Smooth muscle cell (in vitro differentiated cells): ENCODE results near the gene ALDH7A1. TPM values are rescaled to one million over a fixed set of nuclear protein-coding genes. Genes with fewer than 3 reads are reported as not detected.
A peak's percentile ranks its signal among the peaks of the same experiment; 100 is the strongest.

Source experiments
- DNase-seq: peaks from one replicate; lab custom pipeline; 2025; ENCODE audit not compliant: unreplicated experiment; lab: John Stamatoyannopoulos, UW
- H2AFZ ChIP-seq: fragments of 200-600 bp; sonication (generic); 2 replicates; pipeline ENCODE4 v1.6.0; 2016; ENCODE audit warnings: antibody characterized with exemption, low read depth, mild to moderate bottlenecking
- H3F3A ChIP-seq: fragments of 200-600 bp; sonication (generic); 2 replicates; pipeline ENCODE4 v1.6.0; 2017; ENCODE audit warnings: antibody characterized with exemption, low read depth
- H3K27ac ChIP-seq: fragments of 200-600 bp; sonication (generic); 2 replicates; pipeline ENCODE4 v1.5.1; 2016; ENCODE audit warnings: low read depth, mild to moderate bottlenecking
- H3K27me3 ChIP-seq: fragments of 200-600 bp; sonication (generic); 2 replicates; pipeline ENCODE4 v1.6.1; 2016; ENCODE audit warnings: low read depth, mild to moderate bottlenecking
- H3K36me3 ChIP-seq: fragments of 200-600 bp; sonication (generic); 2 replicates; pipeline ENCODE4 v1.5.1; 2016; ENCODE audit warnings: low read depth
- H3K4me1 ChIP-seq: fragments of 200-600 bp; sonication (generic); 2 replicates; pipeline ENCODE4 v1.5.1; 2016; ENCODE audit warnings: low read depth
- H3K4me2 ChIP-seq: fragments of 200-600 bp; sonication (generic); 2 replicates; pipeline ENCODE4 v1.6.0; 2016; ENCODE audit warnings: mild to moderate bottlenecking
- H3K4me3 ChIP-seq: fragments of 200-600 bp; sonication (generic); 2 replicates; pipeline ENCODE4 v1.5.1; 2016; ENCODE audit warnings: mild to moderate bottlenecking
- H3K79me2 ChIP-seq: fragments of 200-600 bp; sonication (generic); 2 replicates; pipeline ENCODE4 v1.6.0; 2016; ENCODE audit warnings: low read depth, mild to moderate bottlenecking
- H3K9ac ChIP-seq: fragments of 200-600 bp; sonication (generic); 2 replicates; pipeline ENCODE4 v1.6.0; 2016; ENCODE audit warnings: low read depth
- H3K9me3 ChIP-seq: fragments of 200-600 bp; sonication (generic); replicated peaks from 2 replicates; pipeline ENCODE4 v1.5.1; 2016; ENCODE audit warnings: low read depth
- H4K20me1 ChIP-seq: fragments of 200-600 bp; sonication (generic); 2 replicates; pipeline ENCODE4 v1.6.0; 2016; ENCODE audit warnings: low read depth
- WGBS: methylation state at CpG from one replicate; pipeline ENCODE4 v1.1.7; 2016; ENCODE audit warnings: low lambda C conversion rate; 5-methylcytosine and 5-hydroxymethylcytosine counted together
- polyA plus RNA-seq: library from polyadenylated mRNA; unstranded; fragments of >200 nt; fragmentation: Nextera tagmentation; extraction: Ambion mirVana; gene quantifications from 2 replicates; pipeline ENCODE4 v1.2.1, GENCODE V29; 2016
- total RNA-seq: library from RNA; depleted of rRNA; stranded (reverse); fragments of >200 nt; gene quantifications from 2 replicates; pipeline ENCODE4 v1.2.3, GENCODE V29; 2014
- TF ChIP-seq, protein P1 (sequence below): fragments of 200-600 bp; sonication (generic); IDR thresholded peaks from 2 replicates; pipeline ENCODE4 v1.5.1; 2017; ENCODE audit warnings: borderline replicate concordance, mild to moderate bottlenecking, antibody characterized with exemption; ENCODE audit not compliant: insufficient read depth, poor library complexity, severe bottlenecking

Gene ALDH7A1
- total and polyA plus RNA-seq, 2 experiments from 2014 or later = 26.5 to 55.3 TPM

DNA sequence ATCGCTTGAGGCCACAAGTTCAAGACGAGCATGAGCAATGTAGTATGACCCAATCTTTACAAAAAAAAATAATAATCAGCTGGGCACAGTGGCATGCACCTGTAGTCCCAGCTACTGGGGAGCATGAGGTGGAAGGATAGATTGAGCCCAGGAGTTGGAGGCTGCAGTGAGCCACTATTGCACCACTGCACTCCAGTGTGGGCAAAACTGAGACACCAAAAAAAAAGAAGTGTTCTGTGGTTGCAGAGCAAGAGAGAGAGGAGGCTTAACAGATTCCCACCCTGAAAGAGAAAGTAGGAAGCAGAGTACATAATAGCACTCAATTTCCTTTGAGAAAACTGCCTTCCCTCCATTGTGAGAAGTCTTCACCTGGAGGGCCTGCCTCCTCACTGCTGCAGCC lies 52.6 kb downstream of the ALDH7A1 start:
- no peaks in the 10 kb centered on the region for H3K9me3 ChIP-seq
- H3K9ac ChIP-seq = no peak overlapping the region
- H3K79me2 ChIP-seq = no peaks in the 10 kb centered on the region
- TF ChIP-seq, protein P1, sequence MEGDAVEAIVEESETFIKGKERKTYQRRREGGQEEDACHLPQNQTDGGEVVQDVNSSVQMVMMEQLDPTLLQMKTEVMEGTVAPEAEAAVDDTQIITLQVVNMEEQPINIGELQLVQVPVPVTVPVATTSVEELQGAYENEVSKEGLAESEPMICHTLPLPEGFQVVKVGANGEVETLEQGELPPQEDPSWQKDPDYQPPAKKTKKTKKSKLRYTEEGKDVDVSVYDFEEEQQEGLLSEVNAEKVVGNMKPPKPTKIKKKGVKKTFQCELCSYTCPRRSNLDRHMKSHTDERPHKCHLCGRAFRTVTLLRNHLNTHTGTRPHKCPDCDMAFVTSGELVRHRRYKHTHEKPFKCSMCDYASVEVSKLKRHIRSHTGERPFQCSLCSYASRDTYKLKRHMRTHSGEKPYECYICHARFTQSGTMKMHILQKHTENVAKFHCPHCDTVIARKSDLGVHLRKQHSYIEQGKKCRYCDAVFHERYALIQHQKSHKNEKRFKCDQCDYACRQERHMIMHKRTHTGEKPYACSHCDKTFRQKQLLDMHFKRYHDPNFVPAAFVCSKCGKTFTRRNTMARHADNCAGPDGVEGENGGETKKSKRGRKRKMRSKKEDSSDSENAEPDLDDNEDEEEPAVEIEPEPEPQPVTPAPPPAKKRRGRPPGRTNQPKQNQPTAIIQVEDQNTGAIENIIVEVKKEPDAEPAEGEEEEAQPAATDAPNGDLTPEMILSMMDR = no peak
- H3F3A ChIP-seq = peaks cover 6% of the 10 kb centered on the region
- no peaks in the 10 kb centered on the region for H4K20me1 ChIP-seq
- no peak overlapping the region for H3K4me2 ChIP-seq
- peaks cover 3% of the 10 kb centered on the region for H3K4me1 ChIP-seq
- no peak overlapping the region for H3K27ac ChIP-seq
- no peak overlapping the region for H2AFZ ChIP-seq
- no peak for DNase-seq
- no peaks in the 10 kb centered on the region for H3K27me3 ChIP-seq
- 97% methylated on average over 2 of the region's 2 CpGs for WGBS
- no peak overlapping the region for H3K4me3 ChIP-seq
- H3K36me3 ChIP-seq = peaks cover 8% of the 10 kb centered on the region

DNA sequence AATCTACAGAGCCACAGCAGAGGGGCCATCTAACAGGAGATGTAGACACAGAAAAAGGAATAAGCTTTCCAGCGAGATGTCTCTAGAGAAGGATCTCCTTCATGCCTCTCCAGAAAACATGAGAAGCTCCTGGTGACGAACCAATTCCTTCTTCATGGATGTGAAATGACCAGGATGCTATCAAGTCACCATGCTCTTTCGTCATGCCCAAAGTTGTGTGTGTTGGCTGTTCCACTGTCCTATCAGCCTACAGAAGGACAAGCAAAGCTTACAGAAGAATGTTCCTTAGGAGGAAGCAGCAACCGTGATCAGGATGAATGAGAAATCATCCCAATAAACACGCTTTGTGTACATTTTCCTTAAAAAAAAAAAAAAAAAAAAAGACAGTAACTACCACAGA lies 54.4 kb downstream of the ALDH7A1 start:
- H3K27me3 ChIP-seq = no peaks in the 10 kb centered on the region
- peaks cover 6% of the 10 kb centered on the region for H3F3A ChIP-seq
- peaks cover 3% of the 10 kb centered on the region for H3K4me1 ChIP-seq
- no peak overlapping the region for H3K9ac ChIP-seq
- H3K4me2 ChIP-seq = no peak overlapping the region
- no peaks in the 10 kb centered on the region for H4K20me1 ChIP-seq
- 89% methylated on average over 5 of the region's 5 CpGs for WGBS
- no peaks in the 10 kb centered on the region for H3K9me3 ChIP-seq
- TF ChIP-seq, protein P1 = no peak
- no peak for DNase-seq
- H3K27ac ChIP-seq = no peak overlapping the region
- no peak overlapping the region for H2AFZ ChIP-seq
- no peaks in the 10 kb centered on the region for H3K36me3 ChIP-seq
- no peak overlapping the region for H3K4me3 ChIP-seq
- H3K79me2 ChIP-seq = no peaks in the 10 kb centered on the region

- H3K36me3 ChIP-seq = no peaks in the 10 kb centered on the region
- peak overlapping the region; percentile 74 for H3K27ac ChIP-seq
- no peak overlapping the region for H2AFZ ChIP-seq
- WGBS = 93% methylated on average over 1 of the region's 1 CpG
- no peaks in the 10 kb centered on the region for H3K79me2 ChIP-seq
- no peaks in the 10 kb centered on the region for H3K9me3 ChIP-seq
- TF ChIP-seq, protein P1 = no peak
- no peak for DNase-seq
- H3K27me3 ChIP-seq = no peaks in the 10 kb centered on the region
- H3K9ac ChIP-seq = peak overlapping the region; percentile 65
- H3K4me3 ChIP-seq = no peak overlapping the region
- no peaks in the 10 kb centered on the region for H4K20me1 ChIP-seq
- peaks cover 6% of the 10 kb centered on the region for H3F3A ChIP-seq
- H3K4me1 ChIP-seq = peaks cover 3% of the 10 kb centered on the region
- no peak overlapping the region for H3K4me2 ChIP-seq
These were observed 56.4 kb downstream of the ALDH7A1 start for GRCh38 chr5:126538579-126538978.

DNA sequence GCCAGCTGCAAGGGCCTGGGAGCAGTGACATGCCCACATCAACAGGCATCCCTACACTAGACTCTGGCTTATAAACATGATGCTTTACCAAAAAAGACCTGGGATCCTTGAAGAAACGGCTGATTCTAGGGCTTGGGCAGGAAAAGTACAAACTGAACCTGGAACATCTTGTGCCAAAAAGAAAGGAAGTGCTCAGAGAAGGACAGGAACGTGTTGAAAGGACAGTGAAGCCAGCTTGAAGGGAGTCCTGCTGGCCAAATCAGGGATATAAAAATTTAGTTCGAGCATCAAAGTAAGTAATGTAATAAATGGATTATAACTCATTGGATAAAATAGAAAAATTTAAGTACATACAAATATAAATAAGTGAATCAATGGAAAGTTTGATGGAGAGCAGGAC lies 58.1 kb downstream of the ALDH7A1 start:
- Histone ChIP-seq H3K36me3 (no peaks in the 10 kb centered on the region), H3K27ac (no peak overlapping the region), H3K4me2 (no peak overlapping the region), H3F3A (peaks cover 6% of the 10 kb centered on the region), H4K20me1 (no peaks in the 10 kb centered on the region), H3K79me2 (no peaks in the 10 kb centered on the region), H3K4me1 (peaks cover 3% of the 10 kb centered on the region), H3K9ac (no peak overlapping the region), H3K27me3 (no peaks in the 10 kb centered on the region), H3K4me3 (no peak overlapping the region), H3K9me3 (no peaks in the 10 kb centered on the region), H2AFZ (no peak overlapping the region)
- DNase-seq = no peak
- 86% methylated on average over 3 of the region's 3 CpGs for WGBS
- TF ChIP-seq, protein P1 = no peak
